ENCODE data around the gene UPF2. TPM values are rescaled to one million over a fixed set of nuclear protein-coding genes. Genes with fewer than 3 reads are reported as not detected.

UPF2 gene
- polyA plus RNA-seq, 3 donors, result 2.7 to 6.7 (median 4.3) TPM

DNA sequence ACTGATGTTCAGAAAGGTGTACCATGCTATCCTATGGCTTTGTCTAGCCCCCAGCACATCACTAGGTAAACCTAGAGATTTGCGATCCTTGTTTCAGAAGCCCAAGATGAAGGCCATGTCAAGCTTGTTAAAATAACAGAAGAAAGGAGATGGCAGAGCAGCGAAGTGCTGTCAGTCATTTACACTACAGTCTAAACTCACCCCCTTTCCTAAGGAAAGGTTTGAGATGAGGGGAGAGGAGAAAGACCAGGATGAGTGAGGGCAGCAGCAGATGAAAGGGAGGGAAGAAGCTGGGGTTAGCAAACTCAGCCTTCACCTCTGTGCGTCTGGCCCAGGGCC, 144.6 kb downstream of the UPF2 start:
- Histone ChIP-seq H3K4me2 (replicated peaks; ENCODE audit: extremely low read depth, low read length, poor library complexity, severe bottlenecking) (no peak overlapping the region), H3K9me3 (replicated peaks in 1 of 2; ENCODE audit: control insufficient read depth in 1 of 2, insufficient read depth in 1 of 2, low read length in 2 of 2) (peaks cover 0 to 9% of the 10 kb centered on the region in 2 donors), H2AFZ (ENCODE audit: insufficient read depth, low read depth, low read length, poor library complexity, severe bottlenecking) (no peak overlapping the region), H3K79me2 (ENCODE audit: insufficient read depth, low read length) (no peaks in the 10 kb centered on the region), H3K27ac (ENCODE audit: low read depth in 1 of 2, low read length in 2 of 2) (no peak overlapping the region), H3K4me3 (replicated peaks in 1 of 3; ENCODE audit: low read depth in 2 of 3, low read length in 3 of 3) (no peak overlapping the region), H3K9ac (ENCODE audit: insufficient read depth, low read length, poor library complexity, severe bottlenecking) (no peak overlapping the region), H3K27me3 (ENCODE audit: control insufficient read depth in 2 of 2, insufficient read depth in 2 of 2, low read length in 2 of 2) (no peaks in the 10 kb centered on the region), H3K4me1 (ENCODE audit: control insufficient read depth in 1 of 2, insufficient read depth in 2 of 2, low read length in 2 of 2) (peaks cover 0 to 5% of the 10 kb centered on the region in 2 donors), H4K20me1 (ENCODE audit: insufficient read depth, low read length) (no peaks in the 10 kb centered on the region), H3K36me3 (replicated peaks in 1 of 2; ENCODE audit: control insufficient read depth in 1 of 2, insufficient read depth in 2 of 2, low read length in 2 of 2) (no peaks in the 10 kb centered on the region)
- H3K27ac Mint-ChIP-seq, result no peak overlapping the region
- intact Hi-C loops (cut with micrococcal nuclease), result no loop called here
- H3K4me1 Mint-ChIP-seq, result peaks cover 6% of the 10 kb centered on the region
- peaks cover 0 to 10% (median 3%) of the 10 kb centered on the region in 7 donors for H3K9me3 Mint-ChIP-seq
- no peaks in the 10 kb centered on the region for H3K36me3 Mint-ChIP-seq
- peaks cover 0 to 10% (median 0%) of the 10 kb centered on the region in 3 donors for H3K27me3 Mint-ChIP-seq (ENCODE audit: low read depth in 3 of 3)
- no peak for DNase-seq
- 80% methylated on average over 1 of the region's 3 CpGs for WGBS (ENCODE audit: insufficient coverage)
- H3K4me3 Mint-ChIP-seq, result no peak overlapping the region
- TF ChIP-seq CTCF (IDR thresholded peaks at IDR 0.05), result no peak

DNA sequence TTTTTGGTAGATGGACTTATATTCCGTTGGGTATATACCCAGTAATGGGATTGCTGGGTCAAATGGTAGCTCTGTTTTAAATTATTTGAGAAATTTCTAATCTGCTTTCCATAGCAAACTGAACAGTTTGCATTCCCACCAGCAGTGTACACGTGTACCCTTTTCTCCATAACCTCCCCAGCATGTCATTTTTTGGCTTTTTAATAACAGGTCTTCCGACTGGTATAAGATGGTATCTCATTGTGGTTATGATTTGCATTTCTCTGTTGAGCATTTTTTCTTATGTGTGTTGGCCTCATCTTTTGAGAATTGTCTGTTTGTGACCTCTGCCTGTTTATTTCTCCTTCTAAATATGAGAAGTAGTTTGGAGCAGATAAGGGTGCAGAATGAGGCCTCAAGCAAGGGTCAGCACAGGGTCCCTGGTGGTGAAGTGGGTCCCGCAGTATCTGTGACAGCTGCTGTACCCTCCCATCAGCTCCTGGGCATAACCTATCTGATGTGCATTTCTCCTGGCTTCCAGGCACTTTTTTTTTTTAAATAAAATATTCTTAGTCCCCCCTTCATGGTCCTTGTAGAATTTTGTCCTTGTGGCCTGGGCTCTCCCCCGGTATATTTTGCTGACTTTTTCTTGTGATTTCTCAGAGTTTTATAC, 145.9 kb downstream of the UPF2 start:
- Mint-ChIP-seq H3K4me1 (peaks cover 3% of the 10 kb centered on the region), H3K4me3 (no peak overlapping the region), H3K36me3 (no peaks in the 10 kb centered on the region), H3K27me3 (ENCODE audit: low read depth in 3 of 3) (peaks cover 0 to 8% (median 0%) of the 10 kb centered on the region in 3 donors), H3K27ac (no peak overlapping the region), H3K9me3 (peaks cover 0 to 10% (median 3%) of the 10 kb centered on the region in 7 donors)
- peaks cover 0 to 9% of the 10 kb centered on the region in 2 donors for H3K9me3 ChIP-seq (replicated peaks in 1 of 2; ENCODE audit: control insufficient read depth in 1 of 2, insufficient read depth in 1 of 2, low read length in 2 of 2)
- TF ChIP-seq CTCF (IDR thresholded peaks at IDR 0.05), result no peak
- no peak overlapping the region for H2AFZ ChIP-seq (ENCODE audit: insufficient read depth, low read depth, low read length, poor library complexity, severe bottlenecking)
- no peak overlapping the region for H3K4me3 ChIP-seq (replicated peaks in 1 of 3; ENCODE audit: low read depth in 2 of 3, low read length in 3 of 3)
- H3K27me3 ChIP-seq (ENCODE audit: control insufficient read depth in 2 of 2, insufficient read depth in 2 of 2, low read length in 2 of 2), result no peaks in the 10 kb centered on the region
- H3K9ac ChIP-seq (ENCODE audit: insufficient read depth, low read length, poor library complexity, severe bottlenecking), result no peak overlapping the region
- intact Hi-C loops (cut with micrococcal nuclease), result no loop called here
- H3K36me3 ChIP-seq (replicated peaks in 1 of 2; ENCODE audit: control insufficient read depth in 1 of 2, insufficient read depth in 2 of 2, low read length in 2 of 2), result no peaks in the 10 kb centered on the region
- H4K20me1 ChIP-seq (ENCODE audit: insufficient read depth, low read length), result no peaks in the 10 kb centered on the region
- no peak overlapping the region for H3K27ac ChIP-seq (ENCODE audit: low read depth in 1 of 2, low read length in 2 of 2)
- no peak overlapping the region for H3K4me2 ChIP-seq (replicated peaks; ENCODE audit: extremely low read depth, low read length, poor library complexity, severe bottlenecking)
- no CpG with 5 or more reads among the region's 5 CpGs for WGBS (ENCODE audit: insufficient coverage)
- H3K79me2 ChIP-seq (ENCODE audit: insufficient read depth, low read length), result no peaks in the 10 kb centered on the region
- H3K4me1 ChIP-seq (ENCODE audit: control insufficient read depth in 1 of 2, insufficient read depth in 2 of 2, low read length in 2 of 2), result peaks cover 0 to 1% of the 10 kb centered on the region in 2 donors
- DNase-seq, result no peak
